Activated T-cell treated with anti-CD3 and anti-CD28 coated beads, Interleukin-2, amount 50 U/mL, for 24 hours (primary cell): Measurements from ENCODE around the gene TTC39A.

Source experiments
- DNase-seq: peaks from one replicate; pipeline ENCODE4 v3.0.0-alpha.2; 2020
- H3K27ac Mint-ChIP-seq: 2 replicates; pipeline ENCODE4 v1.8.0; 2020; ENCODE audit warnings: mild to moderate bottlenecking, mixed read lengths
- H3K27me3 Mint-ChIP-seq: 2 replicates; pipeline ENCODE4 v1.8.0; 2020; ENCODE audit warnings: mixed read lengths
- H3K36me3 Mint-ChIP-seq: 2 replicates; pipeline ENCODE4 v1.8.0; 2020; ENCODE audit warnings: low read depth, mixed read lengths
- H3K4me1 Mint-ChIP-seq: 2 replicates; pipeline ENCODE4 v1.8.0; 2020; ENCODE audit warnings: low read depth, mixed read lengths
- H3K4me3 Mint-ChIP-seq: 2 replicates; pipeline ENCODE4 v1.8.0; 2020; ENCODE audit warnings: mild to moderate bottlenecking, moderate library complexity, mixed read lengths
- H3K9me3 Mint-ChIP-seq: 2 replicates; pipeline ENCODE4 v1.8.0; 2020; ENCODE audit warnings: mixed read lengths

The TTC39A gene

DNA sequence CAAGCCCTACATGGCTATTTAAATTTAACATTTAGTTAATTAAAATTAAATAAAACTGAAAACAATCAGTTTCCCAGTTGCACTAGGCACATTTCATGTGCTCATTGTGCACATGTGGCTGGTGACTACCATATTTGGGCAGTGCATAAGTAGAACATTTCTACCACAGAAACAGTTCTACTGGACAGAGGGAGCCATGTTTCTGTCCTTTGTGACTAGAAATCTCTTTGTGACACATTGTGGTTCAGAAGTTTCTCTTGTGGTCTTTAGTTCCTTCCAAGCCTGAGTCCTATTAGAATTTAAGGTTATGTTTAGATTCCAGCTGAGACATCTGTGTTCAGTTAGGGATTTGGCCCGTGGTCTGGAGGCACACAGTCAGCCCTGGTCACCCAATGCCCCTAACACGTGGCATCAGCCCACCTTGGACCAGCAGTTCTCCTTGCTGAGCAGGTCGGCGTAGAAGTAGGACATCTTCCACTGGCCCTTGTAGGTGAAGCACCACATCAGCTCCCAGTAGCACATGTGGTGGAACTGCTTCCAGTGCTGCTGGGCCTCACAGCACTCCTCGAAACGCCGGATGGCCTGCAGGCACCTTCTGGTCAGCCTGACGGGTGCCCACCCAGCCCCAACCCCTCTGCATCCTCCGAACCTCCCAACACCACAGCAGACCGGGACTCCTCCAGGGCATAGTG is 29.1 kb downstream of the TTC39A start:
- Mint-ChIP-seq H3K9me3 (no peaks in the 10 kb centered on the region), H3K27me3 (no peaks in the 10 kb centered on the region), H3K4me1 (peaks cover 29% of the 10 kb centered on the region), H3K4me3 (no peak overlapping the region), H3K27ac (no peak overlapping the region), H3K36me3 (no peaks in the 10 kb centered on the region)
- no peak for DNase-seq

DNA sequence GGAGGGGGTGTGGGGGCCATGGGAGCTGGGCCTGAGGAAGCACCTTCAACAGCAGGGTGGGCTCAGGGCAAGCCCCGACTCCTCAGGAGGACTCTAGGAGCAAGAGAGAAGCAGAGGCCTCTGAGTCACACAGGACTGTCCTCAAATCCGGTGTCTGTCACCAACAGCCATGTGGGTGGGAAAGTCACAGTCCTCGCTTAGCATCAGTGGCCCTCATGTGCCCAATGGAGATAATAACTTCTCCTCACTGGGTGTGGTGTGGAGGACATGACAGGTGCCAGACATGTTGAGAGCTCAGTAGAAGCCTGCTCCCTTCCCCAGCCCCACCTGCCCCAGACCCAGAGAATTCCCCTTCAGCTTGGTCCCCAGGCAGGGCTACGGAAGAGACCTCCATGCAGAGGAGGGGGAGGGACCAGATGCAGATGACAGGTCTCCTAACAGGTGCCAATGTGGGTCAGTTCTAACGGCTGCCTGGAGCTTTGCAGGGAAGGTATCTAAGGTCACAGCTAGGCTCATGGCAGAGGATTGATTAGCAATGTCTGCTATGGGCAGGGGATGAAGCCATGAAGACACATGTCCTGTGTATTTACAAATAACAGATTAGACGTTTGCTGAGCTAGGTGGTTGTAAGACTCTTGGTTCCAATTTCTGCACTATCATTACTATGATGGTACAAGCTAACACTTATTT is 30.2 kb downstream of the TTC39A start:
- H3K27ac Mint-ChIP-seq: no peak overlapping the region
- no peaks in the 10 kb centered on the region for H3K36me3 Mint-ChIP-seq
- peaks cover 30% of the 10 kb centered on the region for H3K4me1 Mint-ChIP-seq
- no peak overlapping the region for H3K4me3 Mint-ChIP-seq
- H3K27me3 Mint-ChIP-seq: no peaks in the 10 kb centered on the region
- DNase-seq: no peak
- no peaks in the 10 kb centered on the region for H3K9me3 Mint-ChIP-seq

DNA sequence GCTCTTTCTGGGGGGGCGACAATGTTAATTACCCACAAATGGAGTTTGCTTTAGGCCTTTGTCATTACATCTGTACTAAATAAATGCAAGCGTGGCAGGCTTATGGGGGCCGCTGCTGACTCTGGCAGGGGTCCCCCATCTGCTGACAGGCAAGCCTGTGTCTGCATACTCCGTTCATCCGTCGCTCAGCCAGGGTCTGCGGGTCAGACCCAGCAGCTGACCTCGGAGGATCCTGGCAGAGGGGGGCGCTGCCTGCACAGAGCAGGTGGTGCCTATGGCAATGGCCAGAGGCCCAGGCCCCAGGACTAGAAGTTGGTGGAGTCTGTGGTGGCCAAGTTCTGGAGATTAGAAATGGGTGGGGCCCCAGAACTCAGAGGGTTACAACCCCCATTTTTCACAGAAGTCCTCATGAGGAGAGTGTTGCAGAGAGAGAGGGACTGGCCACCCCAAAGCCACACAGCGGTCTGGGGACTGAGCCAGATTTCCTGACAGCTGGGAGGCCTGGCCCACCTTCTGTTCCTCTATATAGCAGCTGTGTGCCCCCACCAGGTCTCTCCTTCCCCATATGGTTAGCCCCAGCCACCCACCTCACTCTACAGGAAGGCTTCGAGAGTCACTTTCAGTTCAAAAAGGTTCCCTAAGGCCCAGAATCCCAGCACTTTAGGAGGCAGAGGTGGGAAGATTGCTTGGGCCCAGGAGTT is 31.0 kb downstream of the TTC39A start:
- Mint-ChIP-seq H3K36me3 (no peaks in the 10 kb centered on the region), H3K9me3 (no peaks in the 10 kb centered on the region), H3K27me3 (no peaks in the 10 kb centered on the region), H3K27ac (no peak overlapping the region), H3K4me1 (peaks cover 28% of the 10 kb centered on the region), H3K4me3 (no peak overlapping the region)
- DNase-seq: no peak

DNA sequence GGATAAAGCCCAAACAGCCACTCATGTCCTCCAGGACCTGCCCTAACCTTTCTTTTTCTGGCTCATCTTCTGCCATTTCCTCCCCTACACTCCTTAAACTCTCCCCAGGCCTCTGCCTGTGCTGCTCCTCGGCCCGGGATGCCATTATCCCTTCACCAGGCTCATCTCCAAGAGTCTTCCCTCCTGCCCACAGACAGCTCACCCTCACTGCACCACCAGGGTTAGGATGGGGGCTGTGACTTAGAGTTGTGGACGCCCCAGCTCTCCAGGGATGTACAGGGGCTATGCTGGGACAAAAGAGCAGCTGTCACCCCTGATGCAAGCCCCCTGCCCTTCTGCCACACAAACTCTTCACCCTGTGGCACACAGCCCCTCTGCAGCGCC is 32.0 kb downstream of the TTC39A start:
- no peaks in the 10 kb centered on the region for H3K36me3 Mint-ChIP-seq
- no peak overlapping the region for H3K27ac Mint-ChIP-seq
- no peaks in the 10 kb centered on the region for H3K27me3 Mint-ChIP-seq
- no peaks in the 10 kb centered on the region for H3K9me3 Mint-ChIP-seq
- DNase-seq: no peak
- no peak overlapping the region for H3K4me3 Mint-ChIP-seq
- peaks cover 19% of the 10 kb centered on the region for H3K4me1 Mint-ChIP-seq

DNA sequence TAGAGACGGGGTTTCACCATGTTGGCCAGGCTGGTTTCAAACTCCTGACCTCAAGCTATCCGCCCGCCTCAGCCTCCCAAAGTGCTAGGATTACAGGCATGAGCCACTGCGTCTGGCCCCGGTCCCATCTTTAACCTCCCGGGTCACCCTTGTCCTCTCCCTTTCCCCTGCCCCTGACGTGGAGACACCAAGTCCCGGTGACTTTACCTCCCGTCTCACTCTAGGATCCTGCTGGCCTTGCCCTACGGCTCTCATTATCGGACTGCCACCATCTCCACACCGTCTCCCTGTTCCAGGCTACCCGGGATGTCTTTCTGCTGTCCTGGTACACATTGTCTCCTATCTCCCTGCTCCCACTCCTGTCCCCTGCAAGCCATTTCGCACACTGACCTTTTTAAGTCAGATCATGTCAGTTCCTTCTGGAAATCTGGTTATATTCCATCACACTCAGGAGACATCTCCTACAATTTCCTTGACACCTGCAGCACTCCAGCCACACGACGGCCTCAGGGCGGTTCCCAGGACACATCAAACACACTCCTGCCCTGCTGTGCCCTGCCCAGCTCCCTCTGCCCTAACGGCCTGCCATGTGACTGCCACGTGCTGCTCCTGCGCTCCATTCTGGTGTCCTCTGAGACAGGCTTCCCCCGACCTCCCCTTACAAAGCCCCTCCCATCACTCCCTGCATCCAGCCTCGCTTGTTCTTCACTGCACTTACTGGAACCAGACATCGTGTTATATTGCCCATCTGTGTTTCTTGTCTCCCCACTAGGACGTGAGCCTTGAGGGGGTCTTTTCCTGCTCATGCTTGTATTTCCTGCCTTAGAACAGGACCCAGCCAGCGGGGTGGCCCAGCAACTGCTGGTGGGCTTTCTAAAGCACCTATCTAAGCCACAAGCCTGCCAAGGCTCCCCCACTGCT is 32.7 kb downstream of the TTC39A start:
- DNase-seq: no peak
- H3K4me3 Mint-ChIP-seq: peak overlapping the region; percentile 67
- no peaks in the 10 kb centered on the region for H3K27me3 Mint-ChIP-seq
- no peaks in the 10 kb centered on the region for H3K36me3 Mint-ChIP-seq
- no peaks in the 10 kb centered on the region for H3K9me3 Mint-ChIP-seq
- peak overlapping the region; percentile 74 for H3K27ac Mint-ChIP-seq
- peaks cover 19% of the 10 kb centered on the region for H3K4me1 Mint-ChIP-seq

- H3K4me1 Mint-ChIP-seq: peaks cover 17% of the 10 kb centered on the region
- peak overlapping the region; percentile 67 for H3K4me3 Mint-ChIP-seq
- no peaks in the 10 kb centered on the region for H3K27me3 Mint-ChIP-seq
- peak overlapping the region; percentile 66 for H3K27ac Mint-ChIP-seq
- DNase-seq: peak; percentile 88
- no peaks in the 10 kb centered on the region for H3K36me3 Mint-ChIP-seq
- H3K9me3 Mint-ChIP-seq: no peaks in the 10 kb centered on the region
Measured at GRCh38 chr1:51296383-51297357, 33.7 kb downstream of the TTC39A start.

GRCh38 chr1:51295926-51296325 is 34.4 kb downstream of the TTC39A start:
- Mint-ChIP-seq H3K9me3 (no peaks in the 10 kb centered on the region), H3K27ac (no peak overlapping the region)

DNA sequence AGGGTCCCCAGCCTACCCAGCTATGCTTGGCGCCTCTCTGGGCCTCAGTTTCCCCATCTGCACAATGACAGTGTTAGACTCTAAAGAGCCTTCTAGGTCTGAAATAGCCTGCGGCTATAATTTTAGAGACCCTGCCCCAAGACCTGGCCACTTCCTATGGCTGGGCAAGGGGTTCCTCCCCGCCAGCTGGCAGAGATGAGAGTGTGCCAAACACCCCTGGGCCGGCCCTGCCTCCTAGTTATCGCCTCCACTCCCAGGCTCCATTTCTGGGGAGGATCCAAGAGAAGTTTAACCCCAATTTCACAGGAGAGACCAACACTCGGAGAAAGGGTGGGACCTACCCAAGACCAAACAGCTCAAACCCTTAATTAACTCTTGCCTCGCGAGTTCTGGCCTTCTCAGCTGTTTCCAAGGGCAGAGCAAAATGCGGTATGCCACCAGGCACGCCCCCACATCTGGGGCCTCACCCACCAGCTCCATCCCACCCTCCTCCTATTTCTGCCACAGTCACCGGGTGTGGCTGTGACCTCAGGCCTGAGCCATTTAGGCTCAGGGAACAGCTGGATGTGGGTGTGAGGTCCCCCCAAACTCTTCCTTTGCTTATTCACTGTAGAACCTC is 35.7 kb downstream of the TTC39A start:
- Mint-ChIP-seq H3K27me3 (no peaks in the 10 kb centered on the region), H3K4me3 (no peak overlapping the region), H3K36me3 (no peaks in the 10 kb centered on the region), H3K4me1 (peaks cover 12% of the 10 kb centered on the region), H3K27ac (no peak overlapping the region), H3K9me3 (no peaks in the 10 kb centered on the region)
- DNase-seq: no peak

More at GRCh38 chr1:51295926-51296325, 34.4 kb downstream of the TTC39A start:
- H3K4me3 Mint-ChIP-seq: no peak overlapping the region
- DNase-seq: no peak
- no peaks in the 10 kb centered on the region for H3K36me3 Mint-ChIP-seq
- peaks cover 15% of the 10 kb centered on the region for H3K4me1 Mint-ChIP-seq
- H3K27me3 Mint-ChIP-seq: no peaks in the 10 kb centered on the region

DNA sequence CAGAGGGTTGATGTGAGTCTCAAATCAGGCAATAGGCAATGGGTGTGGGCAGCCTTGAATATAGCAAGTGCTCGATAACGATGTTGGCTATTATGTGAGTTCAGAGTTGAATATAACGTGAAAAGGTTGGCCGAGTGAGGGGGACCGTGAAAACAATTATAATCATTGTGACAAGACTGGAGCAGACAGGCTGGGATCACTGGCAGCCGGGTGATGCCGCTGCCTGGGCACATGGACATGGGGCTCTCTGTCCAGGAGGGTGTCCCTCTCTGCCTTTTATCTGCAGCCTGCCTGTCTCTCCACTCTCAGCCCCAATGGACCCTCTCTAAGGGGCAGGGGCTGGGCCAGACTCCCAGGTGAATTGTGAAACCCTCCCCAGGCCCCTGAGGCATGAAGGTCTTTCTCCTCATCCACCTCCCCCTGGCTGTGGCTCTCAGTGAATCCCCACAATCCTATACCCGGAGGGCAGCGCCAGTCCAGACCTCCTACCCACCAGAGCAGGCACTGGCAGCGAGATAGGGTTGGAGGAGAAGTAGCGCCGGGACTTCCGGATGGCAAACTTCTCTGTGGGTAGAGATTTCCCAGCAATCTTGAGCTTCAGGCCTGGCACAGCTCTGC is 36.4 kb downstream of the TTC39A start:
- Mint-ChIP-seq H3K27ac (no peak overlapping the region), H3K36me3 (no peaks in the 10 kb centered on the region), H3K27me3 (no peaks in the 10 kb centered on the region), H3K9me3 (no peaks in the 10 kb centered on the region), H3K4me3 (no peak overlapping the region), H3K4me1 (peaks cover 12% of the 10 kb centered on the region)
- no peak for DNase-seq

- Mint-ChIP-seq H3K4me1 (peaks cover 2% of the 10 kb centered on the region), H3K4me3 (no peak overlapping the region), H3K9me3 (no peaks in the 10 kb centered on the region), H3K27ac (no peak overlapping the region), H3K27me3 (no peaks in the 10 kb centered on the region), H3K36me3 (no peaks in the 10 kb centered on the region)
- DNase-seq: no peak
Measured at GRCh38 chr1:51290489-51290847, 39.9 kb downstream of the TTC39A start.

- H3K4me3 Mint-ChIP-seq: no peak overlapping the region
- no peaks in the 10 kb centered on the region for H3K36me3 Mint-ChIP-seq
- peaks cover 7% of the 10 kb centered on the region for H3K4me1 Mint-ChIP-seq
- DNase-seq: no peak
- H3K27me3 Mint-ChIP-seq: no peaks in the 10 kb centered on the region
- H3K27ac Mint-ChIP-seq: no peak overlapping the region
- no peaks in the 10 kb centered on the region for H3K9me3 Mint-ChIP-seq
Measured at GRCh38 chr1:51289676-51290488, 40.5 kb downstream of the TTC39A start.

GRCh38 chr1:51288578-51288977 is 41.8 kb downstream of the TTC39A start:
- Mint-ChIP-seq H3K9me3 (no peaks in the 10 kb centered on the region), H3K27me3 (no peaks in the 10 kb centered on the region), H3K27ac (no peak overlapping the region), H3K36me3 (no peaks in the 10 kb centered on the region), H3K4me3 (no peak overlapping the region), H3K4me1 (peaks cover 20% of the 10 kb centered on the region)
- no peak for DNase-seq
